GM19023 (cell line): Measurements from ENCODE around the gene PTPDC1.

ENCODE experiments used
- ATAC-seq: cut with Tn5 transposase; IDR thresholded peaks from one replicate; pipeline ENCODE4 v1.9.1; 2021; ENCODE audit warnings: mild to moderate bottlenecking, moderate library complexity; ENCODE audit not compliant: unreplicated experiment

PTPDC1 gene, protein sequence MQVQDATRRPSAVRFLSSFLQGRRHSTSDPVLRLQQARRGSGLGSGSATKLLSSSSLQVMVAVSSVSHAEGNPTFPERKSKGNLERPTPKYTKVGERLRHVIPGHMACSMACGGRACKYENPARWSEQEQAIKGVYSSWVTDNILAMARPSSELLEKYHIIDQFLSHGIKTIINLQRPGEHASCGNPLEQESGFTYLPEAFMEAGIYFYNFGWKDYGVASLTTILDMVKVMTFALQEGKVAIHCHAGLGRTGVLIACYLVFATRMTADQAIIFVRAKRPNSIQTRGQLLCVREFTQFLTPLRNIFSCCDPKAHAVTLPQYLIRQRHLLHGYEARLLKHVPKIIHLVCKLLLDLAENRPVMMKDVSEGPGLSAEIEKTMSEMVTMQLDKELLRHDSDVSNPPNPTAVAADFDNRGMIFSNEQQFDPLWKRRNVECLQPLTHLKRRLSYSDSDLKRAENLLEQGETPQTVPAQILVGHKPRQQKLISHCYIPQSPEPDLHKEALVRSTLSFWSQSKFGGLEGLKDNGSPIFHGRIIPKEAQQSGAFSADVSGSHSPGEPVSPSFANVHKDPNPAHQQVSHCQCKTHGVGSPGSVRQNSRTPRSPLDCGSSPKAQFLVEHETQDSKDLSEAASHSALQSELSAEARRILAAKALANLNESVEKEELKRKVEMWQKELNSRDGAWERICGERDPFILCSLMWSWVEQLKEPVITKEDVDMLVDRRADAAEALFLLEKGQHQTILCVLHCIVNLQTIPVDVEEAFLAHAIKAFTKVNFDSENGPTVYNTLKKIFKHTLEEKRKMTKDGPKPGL

DNA sequence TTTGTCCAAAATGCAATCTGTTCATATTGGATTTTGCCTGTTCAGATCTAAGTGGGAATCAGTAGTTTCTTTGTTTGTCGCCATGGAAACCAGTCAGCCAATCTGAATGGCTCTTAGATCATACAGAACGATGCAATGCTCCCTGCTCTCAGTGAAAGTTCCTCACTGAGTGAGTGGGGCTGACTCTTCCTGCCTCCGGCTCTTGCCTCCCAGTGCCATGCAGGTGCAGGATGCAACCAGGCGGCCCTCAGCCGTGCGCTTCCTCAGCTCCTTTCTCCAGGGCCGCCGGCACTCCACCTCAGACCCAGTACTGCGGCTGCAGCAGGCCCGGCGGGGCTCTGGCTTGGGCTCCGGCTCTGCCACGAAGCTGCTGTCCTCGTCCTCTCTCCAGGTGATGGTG is at the start of gene PTPDC1:
Gene PTPDC1, plus strand, starts transcription at position 151 of the 400 bp plus-strand sequence. Its CDS starts 67 bp downstream, at position 218.
- ATAC-seq = no peak

DNA sequence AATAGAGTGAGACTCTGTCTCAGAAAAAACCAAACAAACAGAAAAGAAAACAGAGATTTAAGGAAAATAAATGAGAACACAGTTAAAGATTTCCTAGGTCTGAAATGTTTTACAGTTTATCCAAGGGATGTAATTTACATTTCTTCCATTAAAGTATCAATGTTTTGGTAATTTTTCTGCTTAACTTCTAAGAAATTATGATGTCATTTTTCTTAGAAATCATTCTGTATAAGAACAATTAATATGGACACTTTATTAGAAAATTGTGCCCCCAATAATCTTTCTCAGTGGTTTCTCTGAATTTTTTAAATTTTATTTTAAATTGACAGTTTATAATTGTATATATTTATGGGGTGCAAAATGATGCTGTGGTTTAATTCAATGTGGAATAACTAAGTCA is 49.8 kb upstream of the PTPDC1 start:
- no peak for ATAC-seq

DNA sequence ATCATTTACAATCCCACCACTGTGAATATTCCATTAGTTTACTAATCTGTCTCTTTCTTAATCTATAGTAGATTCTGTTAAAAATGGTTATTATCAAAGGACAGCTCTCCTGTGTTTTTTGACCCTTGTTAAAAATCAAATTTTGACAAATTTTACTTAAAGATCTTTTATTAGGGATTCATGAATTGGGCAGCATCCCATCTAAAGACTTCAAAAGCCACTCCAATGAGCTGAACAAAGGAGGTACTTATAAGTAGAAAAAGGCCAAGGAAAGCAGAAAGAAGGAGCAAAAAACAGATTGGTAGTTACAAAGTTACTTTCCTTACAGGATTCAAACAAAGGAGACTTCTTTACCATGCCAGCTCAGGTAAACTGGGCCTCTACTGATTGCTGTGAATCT is 44.5 kb upstream of the PTPDC1 start:
- no peak for ATAC-seq

DNA sequence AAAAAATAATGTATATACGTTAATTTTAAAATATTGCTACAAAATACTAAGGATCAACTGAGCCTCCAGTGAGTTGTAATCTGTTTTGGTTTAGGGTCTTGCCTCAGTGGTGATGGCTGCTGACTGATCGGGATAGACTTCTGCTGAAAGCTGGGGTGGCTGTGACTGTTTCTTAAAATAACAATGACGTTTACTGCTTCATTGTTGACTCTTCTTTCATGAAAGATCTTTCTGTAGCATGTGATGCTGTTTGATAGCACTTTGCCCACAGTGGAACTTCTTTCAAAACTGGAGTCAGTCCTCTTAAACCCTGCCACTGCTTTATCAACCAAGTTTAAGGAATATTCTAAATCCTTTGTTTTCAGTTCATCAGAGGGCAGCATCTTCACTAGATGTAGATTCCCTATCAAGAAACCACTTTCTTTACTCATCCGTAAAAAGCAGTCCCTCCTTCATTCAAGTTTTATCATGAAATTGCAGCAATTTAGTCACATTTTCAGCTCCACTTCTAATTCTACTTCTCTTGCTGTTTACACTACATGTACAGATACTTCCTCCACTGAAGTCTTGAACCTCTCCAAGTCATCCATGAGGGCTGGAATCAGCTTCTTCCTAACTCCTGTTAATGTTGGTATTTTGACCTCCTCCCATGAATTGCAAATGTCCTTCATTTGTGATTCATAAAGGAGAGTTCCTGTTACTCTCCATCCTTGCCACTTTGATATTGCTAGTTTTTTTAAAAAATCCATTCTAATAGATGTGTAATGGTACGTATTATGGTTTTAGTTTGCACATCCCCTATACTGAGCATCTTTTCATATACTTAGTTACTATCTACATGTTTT is 41.5 kb upstream of the PTPDC1 start:
- ATAC-seq = no peak

DNA sequence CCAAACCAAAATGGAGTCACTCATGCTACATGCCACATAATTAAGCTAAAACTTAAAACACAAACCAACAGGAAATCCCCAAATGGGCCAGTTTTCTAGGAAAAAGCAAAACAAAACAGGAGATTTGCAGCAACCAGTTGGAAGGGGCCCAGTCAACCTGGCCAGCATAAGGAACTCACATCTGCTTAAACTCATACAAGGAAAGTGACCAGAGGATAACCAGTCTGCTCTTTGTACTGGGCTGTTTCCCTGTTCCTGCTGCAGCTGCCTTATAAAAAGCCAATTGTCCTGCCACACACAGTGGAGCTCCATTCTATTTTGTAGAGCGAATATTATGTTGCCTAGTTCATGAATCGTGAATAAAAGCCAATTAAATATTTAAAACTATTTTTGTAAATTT is 29.5 kb upstream of the PTPDC1 start:
- ATAC-seq = no peak

DNA sequence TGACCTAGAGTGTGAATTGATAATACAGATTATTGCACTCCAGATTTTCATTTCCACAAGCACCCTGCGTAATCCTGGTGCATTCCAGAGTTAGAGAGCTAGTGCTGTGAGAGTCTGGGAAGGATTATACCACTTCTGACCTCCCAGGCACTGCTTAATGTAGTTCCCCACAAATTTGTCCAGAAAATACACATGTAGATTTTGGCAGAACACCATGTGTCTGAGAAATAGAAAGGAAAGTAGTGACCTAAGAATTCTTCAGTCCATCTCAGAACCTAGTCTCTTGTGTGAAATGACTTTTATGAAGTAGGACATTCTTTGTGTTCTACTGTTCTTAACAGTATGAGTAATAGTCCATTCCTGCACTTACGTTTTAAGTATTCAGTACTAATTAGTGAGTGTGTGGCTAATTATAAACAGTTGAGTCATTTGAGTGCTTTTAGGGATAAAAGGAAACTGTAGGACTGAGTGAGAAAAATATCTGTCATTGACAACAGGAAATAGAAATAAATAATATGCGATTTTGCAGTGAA is 27.8 kb upstream of the PTPDC1 start:
- ATAC-seq = no peak

DNA sequence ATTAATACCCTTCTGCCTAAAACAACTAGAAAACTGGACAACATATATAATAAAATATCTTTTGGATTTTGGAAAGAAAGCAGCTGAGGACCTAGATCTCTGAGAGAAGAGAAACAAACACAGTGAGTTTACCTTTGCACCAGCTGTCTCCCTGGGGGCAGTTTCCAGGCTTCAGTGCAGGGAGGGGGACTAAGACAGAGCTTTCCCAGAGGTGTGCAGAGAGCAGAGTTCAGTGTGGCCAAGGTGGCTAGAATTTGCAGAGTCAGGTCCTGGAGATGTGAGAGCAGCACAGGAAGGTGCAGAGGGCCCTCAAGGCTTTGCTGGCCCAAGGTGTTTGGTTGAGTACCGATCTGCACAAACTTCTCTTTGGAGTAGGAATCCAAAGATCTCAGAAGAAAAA is 26.3 kb upstream of the PTPDC1 start:
- no peak for ATAC-seq

DNA sequence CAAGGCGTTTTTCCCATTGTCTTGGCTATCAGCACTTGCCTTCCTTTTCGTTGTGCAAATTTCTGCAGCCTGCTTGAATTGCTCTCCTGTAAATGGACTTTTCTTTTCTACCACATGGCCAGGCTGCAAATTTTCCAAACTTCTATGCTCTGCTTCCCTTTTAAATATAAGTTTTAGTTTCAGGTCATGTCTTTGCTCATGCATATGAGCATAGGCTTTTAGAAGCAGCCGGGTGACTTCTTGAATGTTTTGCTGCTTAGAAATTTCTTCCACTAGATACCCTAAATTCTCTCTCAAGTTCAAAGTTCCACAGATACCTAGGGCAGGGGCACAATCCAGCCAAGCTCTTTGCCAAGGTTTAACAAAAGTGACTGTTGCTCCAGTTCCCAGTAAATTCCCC is 22.4 kb upstream of the PTPDC1 start:
- ATAC-seq = no peak

DNA sequence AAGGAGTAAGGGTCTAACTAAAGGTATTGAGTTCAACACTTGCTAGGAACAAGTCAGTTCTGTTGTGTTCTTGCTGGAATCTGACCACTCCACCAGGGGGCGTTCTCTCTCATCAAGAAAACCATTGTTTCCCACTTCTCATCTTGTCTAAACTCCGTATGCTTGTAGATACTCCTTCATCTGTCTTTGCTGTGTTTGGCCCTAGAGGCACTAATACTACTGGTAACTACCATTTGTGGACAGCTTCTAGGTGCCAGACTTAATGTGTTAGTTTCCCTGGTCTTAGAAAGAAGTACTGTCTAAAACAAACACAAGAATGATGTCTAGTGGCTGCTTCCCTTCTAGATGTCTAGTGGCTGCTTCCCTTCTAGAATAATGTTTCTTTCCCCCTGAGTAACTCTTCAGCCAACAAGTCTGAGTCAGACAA is 18.7 kb upstream of the PTPDC1 start:
- ATAC-seq = peak; percentile 67

DNA sequence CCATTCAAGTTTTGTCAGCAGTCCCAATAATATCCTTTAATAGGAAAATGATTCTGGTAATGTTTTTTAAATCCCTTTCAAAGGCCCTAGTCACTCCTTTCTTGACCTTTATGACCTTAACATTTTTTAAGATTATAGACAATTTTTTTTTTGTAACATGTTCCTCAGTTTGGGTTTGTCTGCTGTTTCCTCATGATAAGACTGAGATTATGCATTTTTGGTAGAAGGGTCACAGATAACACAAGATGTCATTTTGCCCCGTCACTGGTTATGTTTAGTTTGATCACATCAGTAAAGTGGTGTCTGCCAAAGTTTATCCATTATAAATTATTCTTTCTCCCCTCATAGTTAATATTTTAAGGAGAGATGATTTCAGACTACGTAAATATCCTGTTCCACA is 16.0 kb upstream of the PTPDC1 start:
- ATAC-seq = no peak

DNA sequence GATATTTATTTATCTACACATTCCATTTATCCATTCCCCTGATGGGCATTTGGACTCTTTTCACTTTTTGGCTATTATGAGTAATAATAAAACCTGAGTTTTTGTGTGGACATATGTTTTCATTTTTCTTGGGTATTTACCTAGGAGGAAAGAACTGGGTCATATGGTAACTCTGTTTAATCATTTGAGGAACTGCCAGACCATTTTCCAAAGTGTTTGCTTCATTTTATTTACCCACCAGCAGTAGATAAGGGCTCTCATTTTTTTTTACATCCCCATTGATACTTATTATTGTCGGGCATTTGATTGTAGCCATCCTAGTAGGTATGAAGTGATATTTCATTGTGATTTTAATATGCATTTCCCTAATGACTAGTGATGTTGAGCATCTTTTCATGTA is 7.7 kb upstream of the PTPDC1 start:
- ATAC-seq = no peak

DNA sequence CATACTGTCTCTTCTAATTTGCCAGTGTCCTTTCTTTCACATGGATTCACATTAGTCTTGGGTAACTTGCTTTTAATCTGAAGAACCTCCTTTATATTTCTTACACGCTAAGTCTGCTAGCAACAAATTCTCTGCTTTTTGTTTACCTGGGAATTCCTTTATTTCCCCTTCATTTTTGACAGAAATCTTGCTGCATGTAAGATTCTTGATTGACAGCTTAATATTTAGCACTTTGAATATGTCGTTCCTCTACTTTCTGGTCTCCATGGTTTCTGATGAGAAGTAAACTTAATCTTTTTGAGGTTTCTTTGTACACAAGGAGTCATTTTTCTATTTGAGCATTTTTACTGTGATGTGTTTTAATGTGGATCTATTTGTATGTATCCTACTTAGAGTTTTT is 6.2 kb upstream of the PTPDC1 start:
- ATAC-seq = no peak

DNA sequence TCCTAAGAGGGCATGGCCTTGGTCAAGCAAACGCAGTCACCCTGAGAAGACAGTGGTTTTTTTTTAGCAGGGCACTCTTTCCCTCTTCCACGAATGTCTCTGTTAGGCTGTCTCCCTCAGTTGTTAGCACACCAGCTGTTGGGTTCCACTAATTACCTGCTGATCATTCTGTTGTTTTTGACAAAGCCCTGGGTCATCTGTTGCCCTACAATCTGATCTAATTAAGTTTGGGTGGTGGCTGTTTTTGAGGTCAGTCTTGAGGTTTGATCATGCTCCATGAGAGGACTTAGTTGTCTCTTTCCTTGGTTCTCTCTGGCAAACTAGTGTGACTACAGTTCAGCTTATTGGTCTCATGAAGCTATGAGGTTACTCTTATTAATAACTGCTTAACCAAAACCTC is 5.0 kb upstream of the PTPDC1 start:
- ATAC-seq = no peak

DNA sequence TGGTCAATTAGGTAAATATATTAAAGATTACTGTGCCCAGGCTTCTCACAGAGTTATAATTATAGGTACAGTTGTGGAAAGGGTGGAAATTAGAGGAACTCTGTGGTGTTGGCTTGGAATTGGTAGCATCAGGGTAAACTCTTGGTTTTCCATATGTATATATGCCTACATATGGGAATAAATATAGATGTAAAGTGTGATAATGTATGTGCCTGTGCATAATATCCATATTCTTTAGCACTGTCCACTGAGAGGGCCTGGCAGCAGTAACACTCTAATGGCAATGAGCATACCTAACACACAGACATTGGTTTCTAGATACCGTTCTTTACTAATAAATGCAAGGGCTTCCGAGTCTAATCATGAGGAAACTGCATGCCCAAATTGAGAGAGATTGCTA is 4.0 kb upstream of the PTPDC1 start:
- no peak for ATAC-seq

DNA sequence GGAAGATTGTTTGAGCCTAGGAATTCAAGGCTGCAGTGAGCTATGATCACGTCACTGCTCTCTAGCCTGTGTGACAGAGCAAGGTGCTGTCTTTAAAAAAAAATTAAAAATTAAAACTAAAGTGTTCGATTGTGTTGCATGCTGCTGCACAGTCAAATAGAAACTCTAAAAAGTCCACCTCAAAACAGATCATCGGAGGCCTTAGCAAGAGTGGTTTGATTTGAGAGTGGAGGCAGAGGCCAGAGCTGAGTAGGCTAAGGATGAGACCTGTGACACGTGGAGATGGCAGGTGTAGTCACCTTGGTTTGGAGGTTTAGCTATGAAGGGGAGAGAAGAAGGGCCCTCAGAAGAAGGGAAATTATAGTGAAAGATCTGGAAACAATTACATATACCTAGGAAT is 2.8 kb upstream of the PTPDC1 start:
- ATAC-seq = no peak

DNA sequence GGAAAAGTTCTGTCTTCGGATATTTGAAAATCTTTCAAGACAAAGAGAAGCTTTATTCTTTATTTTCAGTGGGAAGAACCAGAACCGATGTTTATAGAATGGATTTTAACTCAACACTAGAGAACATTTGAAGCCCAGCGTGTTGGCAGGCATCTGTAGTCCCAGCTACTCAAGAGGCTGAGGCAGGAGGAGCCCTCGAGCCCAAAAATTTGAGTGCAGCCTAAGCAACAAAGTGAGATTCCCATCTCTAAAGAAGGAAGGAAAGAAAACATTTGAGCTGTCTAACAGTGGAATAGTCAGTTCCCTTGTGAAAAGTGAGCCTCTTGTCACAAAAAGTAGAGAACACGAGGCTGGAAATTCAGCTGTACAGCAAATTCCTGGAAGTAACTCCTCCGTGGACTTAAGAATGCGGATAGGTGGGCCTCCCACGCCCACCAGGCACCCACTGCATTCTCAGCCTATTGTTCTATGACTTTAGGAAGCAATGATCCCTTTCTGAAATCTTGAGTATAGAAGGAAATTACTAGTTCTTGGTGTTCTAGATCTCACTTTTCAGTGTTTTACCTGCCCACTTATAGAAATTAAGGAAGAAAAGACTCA is 2.3 kb upstream of the PTPDC1 start:
- no peak for ATAC-seq

DNA sequence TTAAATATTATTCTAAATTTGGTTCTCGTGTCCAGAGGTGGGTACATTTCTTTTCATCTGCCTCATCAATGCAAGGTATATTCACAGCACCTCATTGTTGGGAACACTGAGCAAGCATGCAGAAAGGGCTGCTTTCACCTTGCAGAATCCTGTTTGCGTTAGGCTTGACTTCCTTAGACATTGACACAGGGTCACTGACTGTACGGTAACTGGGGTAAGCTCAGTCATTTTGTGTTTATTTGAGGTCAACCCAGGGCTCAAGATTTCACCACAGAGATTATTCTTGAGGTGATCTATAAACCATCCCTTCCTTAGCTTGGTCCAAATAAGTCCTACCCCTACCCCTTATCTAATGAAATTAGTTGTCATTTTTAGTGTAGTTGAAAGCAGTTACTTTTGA is 1.7 kb upstream of the PTPDC1 start:
- ATAC-seq = no peak

DNA sequence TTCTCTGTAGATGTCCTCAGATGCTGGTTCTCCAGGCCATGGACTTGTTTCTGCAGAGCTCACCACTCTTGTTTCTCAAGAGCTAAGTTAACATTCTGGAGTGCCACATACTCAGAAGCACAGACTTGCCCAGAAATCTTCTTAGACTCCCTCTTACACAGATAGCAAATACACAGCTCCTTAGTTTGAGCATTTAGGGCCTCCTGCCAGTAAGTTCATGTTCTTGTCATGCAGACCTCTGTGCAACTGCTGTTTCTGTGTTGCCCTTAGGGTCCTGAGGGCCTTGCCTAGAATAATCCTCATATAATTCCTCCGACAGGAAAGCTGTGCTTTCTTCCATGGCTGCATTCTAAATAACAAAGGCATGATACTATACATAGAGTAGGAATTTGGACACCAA is 1.3 kb upstream of the PTPDC1 start:
- no peak for ATAC-seq

DNA sequence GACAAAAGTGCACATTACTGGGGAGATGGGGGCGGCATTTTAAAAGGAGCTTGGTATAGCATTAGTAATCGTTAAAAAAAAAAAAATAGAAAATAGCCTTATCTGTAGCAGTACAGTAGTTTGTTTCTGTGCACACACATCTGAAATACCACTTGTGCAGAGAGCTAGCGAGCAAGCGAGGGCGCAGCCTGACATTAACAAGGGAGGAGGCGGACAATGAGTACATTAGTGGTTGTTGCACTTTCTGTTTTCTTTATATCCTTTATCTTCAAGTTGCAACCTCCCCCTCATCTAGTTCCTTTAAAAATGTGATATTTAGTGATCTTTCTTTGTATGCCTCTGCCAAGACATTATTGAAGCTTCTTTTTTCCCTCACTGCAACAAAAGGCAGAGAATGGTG is 880 bp upstream of the PTPDC1 start:
- ATAC-seq = no peak

DNA sequence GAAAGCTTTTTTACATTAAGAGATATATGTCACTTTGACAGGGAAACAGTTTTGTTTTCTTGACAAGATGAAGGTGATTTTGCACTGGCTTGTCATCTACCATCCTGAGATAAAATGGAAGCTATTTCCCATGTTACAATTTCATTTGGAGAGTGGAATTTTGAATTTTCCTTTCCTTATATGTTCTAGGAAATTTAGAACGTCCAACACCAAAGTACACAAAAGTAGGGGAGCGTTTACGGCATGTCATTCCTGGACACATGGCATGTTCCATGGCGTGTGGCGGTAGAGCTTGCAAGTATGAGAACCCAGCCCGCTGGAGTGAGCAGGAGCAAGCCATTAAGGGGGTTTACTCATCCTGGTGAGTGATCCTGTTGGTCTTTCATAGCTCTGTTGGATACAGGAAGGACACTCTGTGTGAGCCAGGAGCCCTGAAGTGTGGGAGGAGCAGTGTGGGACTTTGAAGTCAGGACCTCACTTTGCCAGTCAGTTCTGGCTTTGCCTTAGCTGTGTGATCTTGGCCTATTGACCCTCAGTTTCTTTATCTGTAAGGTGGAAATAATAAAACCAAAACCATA is 887 bp downstream of the PTPDC1 start:
- no peak for ATAC-seq
